ENCODE results near the gene KIF7.

The KIF7 gene

GRCh38 chr15:89648106-89649012 lies 6.9 kb downstream of the KIF7 start:
- DNase-seq = no peak

GRCh38 chr15:89647191-89647851 lies 7.9 kb downstream of the KIF7 start:
- peak; percentile 63 for DNase-seq

- DNase-seq = no peak
These were observed 8.7 kb downstream of the KIF7 start for GRCh38 chr15:89646416-89647141.

DNA sequence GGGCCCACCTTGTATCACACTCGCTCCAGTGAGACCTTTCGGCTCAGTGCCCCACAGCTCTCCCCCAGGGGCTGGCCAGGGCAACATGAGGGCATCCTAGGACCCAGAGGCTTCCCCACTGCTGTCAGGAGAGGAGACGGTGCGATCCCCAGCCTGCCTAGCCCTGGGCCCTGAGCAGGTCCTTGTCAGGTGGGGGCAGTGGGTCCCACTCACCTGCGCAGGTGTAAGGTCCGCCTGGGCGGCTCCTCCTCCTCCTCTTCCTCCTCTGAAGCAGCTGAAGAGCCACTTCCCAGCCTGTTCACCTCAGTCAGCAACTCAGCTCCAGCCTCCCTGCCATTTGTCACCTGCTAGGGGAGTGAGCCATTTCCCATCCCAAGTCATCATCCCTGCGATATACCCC lies 9.6 kb downstream of the KIF7 start:
- no peak for DNase-seq

GRCh38 chr15:89642106-89642505 lies 13.2 kb downstream of the KIF7 start:
- no peak for DNase-seq

- no peak for DNase-seq
These were observed 14.2 kb downstream of the KIF7 start for GRCh38 chr15:89641053-89641452.

GRCh38 chr15:89640245-89640644 lies 15.0 kb downstream of the KIF7 start:
- DNase-seq = no peak

GRCh38 chr15:89633585-89633984 lies 21.7 kb downstream of the KIF7 start:
- DNase-seq = no peak

DNA sequence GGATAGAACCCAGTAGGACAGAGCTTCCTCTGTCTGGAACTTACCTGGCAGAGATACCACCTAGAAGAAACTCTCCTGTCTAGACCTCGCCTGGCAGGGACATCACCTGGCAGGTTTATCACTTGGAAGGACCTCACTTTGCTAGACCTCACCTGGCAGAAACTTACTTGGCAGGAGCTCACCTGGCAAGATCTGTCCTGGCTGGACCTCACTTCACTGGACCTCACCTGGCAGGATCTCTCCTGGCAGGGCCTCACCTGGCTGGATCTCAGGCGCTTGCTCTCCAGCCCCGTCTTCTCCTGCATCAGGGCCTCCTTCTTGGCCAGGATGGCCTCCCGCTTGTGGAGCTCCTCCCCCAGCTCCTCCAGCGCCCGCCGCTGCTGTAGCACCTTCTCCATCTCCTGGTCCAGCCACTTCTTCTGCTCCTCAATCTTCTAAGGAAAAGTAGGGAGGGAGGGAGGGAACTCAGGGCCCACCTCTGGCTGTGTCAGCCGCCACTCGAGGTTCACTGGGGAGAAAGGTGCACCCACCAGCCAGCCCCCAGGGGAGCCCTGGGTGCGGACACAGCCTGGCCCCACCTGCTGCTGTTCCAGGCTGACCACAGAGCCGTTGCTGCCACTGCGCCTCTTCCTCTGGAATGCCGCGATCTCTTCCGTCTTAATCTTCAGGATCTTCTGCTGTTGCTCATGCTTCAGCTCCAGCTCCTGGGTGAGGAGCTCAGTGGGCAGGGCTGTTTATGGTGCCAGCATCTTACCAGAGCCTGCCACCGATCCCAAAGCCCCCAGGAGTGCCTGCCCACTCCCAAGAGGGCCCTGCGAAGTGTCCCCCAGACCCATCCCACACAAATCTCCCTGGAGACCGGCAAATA lies 22.5 kb downstream of the KIF7 start:
- DNase-seq = no peak

DNA sequence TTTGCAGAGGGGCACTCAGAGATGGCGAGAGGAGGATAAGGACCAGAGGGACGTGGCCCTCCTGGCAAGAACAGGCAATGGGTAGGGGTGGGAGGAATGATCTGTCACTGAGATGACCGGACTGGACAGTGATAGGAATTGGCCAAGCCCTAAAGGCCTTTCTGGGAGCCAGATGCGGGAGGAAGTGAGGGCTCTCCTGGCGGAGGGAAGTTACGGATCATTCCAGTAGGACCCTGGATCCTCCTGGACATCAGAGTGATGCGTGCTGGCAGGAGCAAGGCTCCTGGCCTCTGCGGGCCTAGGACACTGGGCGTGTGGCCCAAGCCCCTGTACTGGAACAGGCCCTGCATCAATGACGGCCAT lies 23.4 kb downstream of the KIF7 start:
- DNase-seq = no peak

DNA sequence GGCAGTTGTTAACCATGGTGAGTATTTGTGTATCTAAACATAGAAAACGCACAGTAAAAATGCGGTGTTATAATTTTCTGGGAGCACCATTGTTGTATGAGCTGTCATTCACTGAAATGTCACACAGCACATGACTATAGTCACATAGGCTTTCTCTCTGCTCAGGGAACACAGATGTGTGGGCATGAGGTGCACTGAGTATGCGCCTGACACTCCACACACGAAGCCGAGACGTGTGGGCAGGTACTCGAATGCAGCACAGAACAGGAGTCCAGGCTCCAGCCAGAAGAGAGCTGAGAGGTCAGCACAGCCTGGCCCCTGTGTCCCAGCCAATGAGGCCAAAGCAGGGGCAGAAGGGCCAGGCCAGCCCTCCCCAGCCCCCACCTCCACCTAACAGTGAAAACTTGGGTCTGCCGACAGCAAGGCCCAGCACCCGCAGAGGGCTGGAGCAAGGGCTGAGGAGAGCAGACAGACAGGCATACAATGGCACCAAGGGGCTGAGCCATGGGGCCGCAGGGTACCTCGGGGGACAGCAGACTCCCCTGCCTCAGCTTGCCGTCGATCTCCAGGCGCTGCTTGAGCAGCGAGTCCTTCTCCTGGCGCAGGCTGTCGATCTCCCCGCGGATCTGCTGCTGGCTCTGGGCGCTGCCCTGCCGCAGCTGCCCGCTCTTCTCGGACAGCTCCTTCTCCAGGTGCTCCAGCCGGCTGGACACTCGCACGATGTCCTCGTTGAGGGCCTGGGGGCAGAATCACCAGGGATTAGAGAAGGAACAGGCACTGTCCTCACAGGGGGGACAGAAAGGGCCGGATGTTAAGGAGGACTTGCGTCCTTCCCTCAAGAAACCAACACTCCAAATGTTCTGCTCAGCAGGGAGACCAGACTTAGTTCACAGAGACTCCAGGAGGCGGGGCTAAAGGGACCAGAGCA lies 24.0 kb downstream of the KIF7 start:
- DNase-seq = no peak

DNA sequence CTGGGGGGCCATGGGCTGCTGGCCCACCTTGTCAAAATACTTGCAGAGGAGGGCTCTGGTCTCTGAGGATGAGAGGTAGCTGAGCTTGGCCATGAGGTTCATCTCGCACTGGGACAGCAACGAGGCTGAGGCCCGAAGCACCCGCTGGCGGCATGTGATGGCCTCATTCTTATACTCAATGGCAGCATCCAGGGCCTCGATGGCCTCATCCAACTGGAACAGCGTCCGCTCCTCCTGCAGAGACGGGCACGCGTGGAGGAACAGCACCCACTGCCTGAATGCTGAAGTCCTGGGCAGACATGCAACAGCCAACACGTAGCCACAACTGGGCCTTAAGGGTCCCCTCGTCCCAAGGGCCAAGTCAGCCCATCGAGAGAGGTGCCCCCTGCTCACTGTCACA lies 25.0 kb downstream of the KIF7 start:
- DNase-seq = no peak

- no peak for DNase-seq
These were observed 25.4 kb downstream of the KIF7 start for GRCh38 chr15:89629829-89630228.

- no peak for DNase-seq
These were observed 26.2 kb downstream of the KIF7 start for GRCh38 chr15:89628806-89629715.

DNA sequence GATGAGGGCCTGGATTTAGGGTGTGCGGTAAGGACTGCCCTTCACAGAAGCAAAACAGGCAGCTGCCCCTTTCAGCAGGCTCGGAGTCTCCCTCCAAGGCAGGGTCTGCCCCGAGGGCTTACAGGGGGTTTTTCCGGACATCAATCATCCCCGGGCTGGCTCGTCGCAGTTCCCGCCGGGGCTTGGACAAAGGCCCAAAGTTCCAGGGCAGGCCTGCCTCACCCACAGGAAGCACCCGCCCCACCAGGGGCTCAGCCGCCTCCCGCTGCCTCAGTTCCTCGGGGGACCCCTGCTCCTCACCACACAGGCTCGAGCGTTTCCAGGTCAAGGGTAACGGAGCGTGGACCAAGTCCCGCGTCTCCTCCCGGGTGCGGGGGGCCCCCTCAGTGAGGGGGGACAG lies 27.0 kb downstream of the KIF7 start:
- no peak for DNase-seq

DNA sequence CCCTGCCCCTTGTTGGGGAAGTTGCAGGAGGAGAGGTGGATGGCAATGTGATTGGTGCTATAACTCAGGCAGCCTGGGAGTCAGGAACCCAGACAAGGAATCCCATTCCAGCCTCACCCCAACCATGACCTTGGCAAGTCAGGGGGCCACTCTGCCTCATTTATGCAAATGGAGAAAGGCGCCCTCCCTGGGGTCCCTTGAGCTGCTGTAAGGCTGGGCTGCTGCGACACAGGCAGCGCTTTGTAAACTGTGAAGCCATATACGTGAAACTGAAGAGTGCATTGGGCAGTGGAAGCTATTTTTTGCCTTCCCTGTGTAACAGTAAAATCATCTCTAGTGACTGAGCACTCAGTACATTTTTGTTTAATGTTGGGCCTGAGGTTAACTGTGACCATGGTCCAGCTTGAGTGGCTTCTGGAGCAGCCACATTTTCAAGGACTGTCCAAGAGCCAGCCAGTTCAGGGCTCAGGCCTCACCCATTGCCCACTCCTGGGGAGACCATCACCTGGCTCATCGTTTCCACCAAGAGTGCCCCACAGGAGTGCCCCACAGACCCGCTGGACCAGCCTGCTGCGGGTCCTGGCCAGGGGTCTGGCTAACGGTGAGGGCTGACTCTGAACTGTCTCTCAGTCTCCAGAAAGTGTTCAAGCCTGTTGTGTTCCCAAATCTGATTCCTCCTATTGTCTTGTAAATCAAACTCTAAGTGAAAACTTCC lies 27.9 kb downstream of the KIF7 start:
- no peak for DNase-seq

- DNase-seq = no peak
These were observed 29.6 kb downstream of the KIF7 start for GRCh38 chr15:89625716-89626115.

DNA sequence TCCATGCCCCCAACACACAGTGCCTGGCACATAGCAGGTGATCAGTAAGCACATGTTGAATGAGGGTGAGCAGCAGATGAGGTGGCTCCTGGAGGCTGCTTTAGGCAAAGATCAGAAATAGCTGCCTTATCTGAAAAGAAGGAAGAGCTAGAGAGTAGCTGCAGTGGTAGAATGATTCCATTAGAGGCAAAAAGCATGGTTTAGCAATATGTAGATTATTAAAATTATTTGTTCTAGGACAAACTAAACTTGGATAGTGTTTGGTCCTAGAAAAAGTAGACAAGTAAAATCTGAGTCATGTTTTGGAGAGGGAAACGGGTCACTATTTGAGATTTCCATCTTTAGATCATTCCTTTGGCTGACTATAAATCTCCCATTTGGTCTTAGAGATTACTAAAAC lies 32.1 kb downstream of the KIF7 start:
- DNase-seq = no peak

GRCh38 chr15:89621547-89621946 lies 33.7 kb downstream of the KIF7 start:
- no peak for DNase-seq

GRCh38 chr15:89616228-89616627 lies 39.0 kb downstream of the KIF7 start:
- no peak for DNase-seq
